ENCODE data around the gene CD177.

Gene CD177, protein sequence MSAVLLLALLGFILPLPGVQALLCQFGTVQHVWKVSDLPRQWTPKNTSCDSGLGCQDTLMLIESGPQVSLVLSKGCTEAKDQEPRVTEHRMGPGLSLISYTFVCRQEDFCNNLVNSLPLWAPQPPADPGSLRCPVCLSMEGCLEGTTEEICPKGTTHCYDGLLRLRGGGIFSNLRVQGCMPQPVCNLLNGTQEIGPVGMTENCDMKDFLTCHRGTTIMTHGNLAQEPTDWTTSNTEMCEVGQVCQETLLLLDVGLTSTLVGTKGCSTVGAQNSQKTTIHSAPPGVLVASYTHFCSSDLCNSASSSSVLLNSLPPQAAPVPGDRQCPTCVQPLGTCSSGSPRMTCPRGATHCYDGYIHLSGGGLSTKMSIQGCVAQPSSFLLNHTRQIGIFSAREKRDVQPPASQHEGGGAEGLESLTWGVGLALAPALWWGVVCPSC

DNA sequence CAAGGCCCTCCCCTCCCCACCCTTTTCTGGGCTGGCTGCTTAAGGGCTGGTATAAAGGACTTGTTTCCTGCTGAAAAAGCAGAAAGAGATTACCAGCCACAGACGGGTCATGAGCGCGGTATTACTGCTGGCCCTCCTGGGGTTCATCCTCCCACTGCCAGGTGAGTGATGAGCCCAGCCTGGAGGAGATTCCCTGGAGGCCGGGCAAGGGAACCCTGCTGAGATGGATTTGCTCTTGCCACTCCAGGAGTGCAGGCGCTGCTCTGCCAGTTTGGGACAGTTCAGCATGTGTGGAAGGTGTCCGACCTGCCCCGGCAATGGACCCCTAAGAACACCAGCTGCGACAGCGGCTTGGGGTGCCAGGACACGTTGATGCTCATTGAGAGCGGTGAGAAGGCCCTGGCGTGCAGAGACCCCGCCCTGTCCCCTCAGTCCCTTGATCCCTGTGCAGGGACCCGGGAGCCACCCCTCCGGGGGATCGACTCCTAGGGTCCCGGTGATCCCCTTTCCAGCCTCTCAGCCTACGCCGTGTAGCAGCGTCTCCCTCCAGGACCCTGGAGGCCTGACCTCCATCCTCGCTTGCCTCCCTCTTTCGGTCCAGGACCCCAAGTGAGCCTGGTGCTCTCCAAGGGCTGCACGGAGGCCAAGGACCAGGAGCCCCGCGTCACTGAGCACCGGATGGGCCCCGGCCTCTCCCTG lies at the start of gene CD177:
CD177 (plus strand) TSS at position 81 of the 699 bp plus-strand sequence; CDS start at position 110, 29 bp downstream.
- TF ChIP-seq POLR2A (IDR thresholded peaks at IDR 0.05; ENCODE audit: low read length), result no peak
- TF ChIP-seq GATA1 (IDR thresholded peaks at IDR 0.05; ENCODE audit: low read depth, low read length), result no peak
- DNase-seq, result no peak

GRCh38 chr19:43305642-43306041 lies 47.8 kb upstream of the CD177 start:
- TF ChIP-seq GATA1 (IDR thresholded peaks at IDR 0.05; ENCODE audit: low read depth, low read length), result no peak
- TF ChIP-seq POLR2A (IDR thresholded peaks at IDR 0.05; ENCODE audit: low read length), result no peak
- no peak for DNase-seq

DNA sequence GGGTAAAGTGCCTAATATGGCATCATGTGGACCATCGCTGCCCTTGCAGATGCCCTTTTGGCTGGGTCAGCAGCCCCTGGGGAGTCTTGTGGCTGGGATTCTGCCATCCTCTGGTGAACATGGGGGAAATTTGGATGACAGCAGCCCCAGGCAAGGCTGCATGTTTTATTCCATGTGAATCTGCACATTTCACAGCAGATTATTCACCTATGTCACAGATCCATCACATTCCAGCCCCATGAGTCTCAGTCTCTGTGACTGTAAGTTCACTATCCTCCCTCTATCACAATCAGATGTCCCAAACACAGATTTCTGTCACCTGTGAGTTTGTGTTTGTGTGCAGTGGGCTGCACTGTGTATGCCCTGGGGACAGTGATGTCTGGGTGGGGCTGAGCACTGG lies 47.4 kb upstream of the CD177 start:
- TF ChIP-seq GATA1 (IDR thresholded peaks at IDR 0.05; ENCODE audit: low read depth, low read length) (no peak), POLR2A (IDR thresholded peaks at IDR 0.05; ENCODE audit: low read length) (no peak)
- no peak for DNase-seq

GRCh38 chr19:43308244-43308815 lies 45.2 kb upstream of the CD177 start:
- DNase-seq, result no peak
- TF ChIP-seq POLR2A (IDR thresholded peaks at IDR 0.05; ENCODE audit: low read length) (no peak), GATA1 (IDR thresholded peaks at IDR 0.05; ENCODE audit: low read depth, low read length) (no peak)

DNA sequence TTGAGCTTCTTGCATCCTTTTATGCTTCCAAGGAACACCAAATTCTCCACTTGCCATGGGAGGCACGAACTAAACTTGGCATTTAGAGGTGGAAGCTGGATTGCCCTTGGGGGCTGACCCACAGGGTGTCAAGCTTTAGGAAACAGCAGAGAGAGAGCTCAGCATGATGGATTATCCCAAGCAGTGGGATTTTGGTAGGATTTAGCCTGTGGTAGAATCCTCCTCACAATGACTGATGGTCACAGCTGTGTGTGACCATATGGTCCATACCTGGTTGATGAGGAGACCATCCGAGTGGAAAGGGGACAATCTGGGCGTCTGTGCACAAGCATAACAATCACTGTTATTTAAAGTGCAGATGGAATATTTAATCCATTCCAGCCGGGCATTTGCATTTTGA lies 44.0 kb upstream of the CD177 start:
- TF ChIP-seq GATA1 (IDR thresholded peaks at IDR 0.05; ENCODE audit: low read depth, low read length) (no peak), POLR2A (IDR thresholded peaks at IDR 0.05; ENCODE audit: low read length) (no peak)
- DNase-seq, result no peak

- no peak for DNase-seq
- TF ChIP-seq POLR2A (IDR thresholded peaks at IDR 0.05; ENCODE audit: low read length) (no peak), GATA1 (IDR thresholded peaks at IDR 0.05; ENCODE audit: low read depth, low read length) (no peak)
Measured at GRCh38 chr19:43310221-43310620, 43.3 kb upstream of the CD177 start.

DNA sequence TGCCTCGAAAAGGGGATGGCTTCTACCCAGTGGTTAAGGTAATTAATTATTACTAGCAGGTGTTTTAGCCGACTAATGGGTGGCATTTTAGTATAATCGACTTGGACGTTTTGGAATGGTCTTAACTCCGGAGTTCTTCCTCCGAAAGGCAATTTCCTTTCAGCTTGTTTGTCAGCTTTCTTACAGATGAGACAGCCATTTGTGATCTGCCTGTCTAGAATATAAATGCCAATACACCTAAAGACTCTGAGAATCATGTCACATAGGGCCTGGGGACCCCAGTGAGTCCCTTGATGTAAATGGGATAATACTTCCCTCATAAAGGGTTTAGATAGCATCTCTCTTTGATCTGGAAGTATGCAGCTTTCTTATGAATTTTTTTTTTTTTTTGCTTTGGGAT lies 42.2 kb upstream of the CD177 start:
- DNase-seq, result no peak
- no peak for TF ChIP-seq POLR2A (IDR thresholded peaks at IDR 0.05; ENCODE audit: low read length)
- TF ChIP-seq GATA1 (IDR thresholded peaks at IDR 0.05; ENCODE audit: low read depth, low read length), result no peak

GRCh38 chr19:43311706-43312105 lies 41.8 kb upstream of the CD177 start:
- no peak for DNase-seq
- no peak for TF ChIP-seq POLR2A (IDR thresholded peaks at IDR 0.05; ENCODE audit: low read length)
- TF ChIP-seq GATA1 (IDR thresholded peaks at IDR 0.05; ENCODE audit: low read depth, low read length), result no peak

GRCh38 chr19:43313711-43314495 lies 39.6 kb upstream of the CD177 start:
- TF ChIP-seq POLR2A (IDR thresholded peaks at IDR 0.05; ENCODE audit: low read length) (no peak), GATA1 (IDR thresholded peaks at IDR 0.05; ENCODE audit: low read depth, low read length) (no peak)

GRCh38 chr19:43315851-43316250 lies 37.6 kb upstream of the CD177 start:
- TF ChIP-seq GATA1 (IDR thresholded peaks at IDR 0.05; ENCODE audit: low read depth, low read length) (no peak), POLR2A (IDR thresholded peaks at IDR 0.05; ENCODE audit: low read length) (no peak)
- no peak for DNase-seq

More at GRCh38 chr19:43313711-43314495, 39.6 kb upstream of the CD177 start:
- no peak for DNase-seq

DNA sequence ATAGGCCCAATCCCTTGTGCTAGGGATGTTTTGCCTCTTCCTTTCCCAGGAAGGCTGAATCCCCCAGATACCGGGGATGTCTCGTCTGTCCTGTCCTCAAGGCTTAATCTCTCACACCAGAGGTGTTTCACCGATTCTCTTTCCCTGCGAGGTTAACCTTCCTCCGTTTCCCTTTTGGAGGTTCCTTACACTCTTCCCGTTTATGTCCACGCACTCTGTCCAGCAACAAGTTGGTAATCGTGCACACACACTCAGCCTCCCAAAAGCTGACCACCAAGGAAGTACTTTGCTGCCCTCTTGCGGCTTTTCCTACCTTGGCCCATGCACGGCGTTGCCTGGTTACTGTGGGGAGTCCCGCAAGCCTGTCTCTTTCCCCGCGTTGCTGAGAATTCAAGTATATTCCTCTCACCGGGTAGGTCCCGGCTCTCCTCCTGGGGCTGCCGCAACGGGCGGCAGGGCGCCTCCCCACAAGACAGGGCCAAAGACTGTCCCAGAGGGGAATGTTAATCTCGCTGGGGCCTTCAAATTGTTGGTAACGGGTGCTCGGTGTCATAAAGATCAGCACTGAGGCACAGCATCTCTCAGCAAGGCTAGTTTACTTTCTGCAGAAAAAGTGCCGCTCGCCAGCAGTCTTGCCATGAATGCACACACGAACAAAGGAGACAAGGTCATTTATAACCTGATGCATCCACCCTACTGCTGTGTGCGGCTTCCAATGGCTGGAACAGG lies 36.7 kb upstream of the CD177 start:
- no peak for TF ChIP-seq GATA1 (IDR thresholded peaks at IDR 0.05; ENCODE audit: low read depth, low read length)
- TF ChIP-seq POLR2A (IDR thresholded peaks at IDR 0.05; ENCODE audit: low read length), result no peak
- no peak for DNase-seq

GRCh38 chr19:43318203-43318602 lies 35.3 kb upstream of the CD177 start:
- TF ChIP-seq POLR2A (IDR thresholded peaks at IDR 0.05; ENCODE audit: low read length) (no peak), GATA1 (IDR thresholded peaks at IDR 0.05; ENCODE audit: low read depth, low read length) (no peak)
- no peak for DNase-seq

- TF ChIP-seq POLR2A (IDR thresholded peaks at IDR 0.05; ENCODE audit: low read length), result no peak
- TF ChIP-seq GATA1 (IDR thresholded peaks at IDR 0.05; ENCODE audit: low read depth, low read length), result no peak
- DNase-seq, result no peak
Measured at GRCh38 chr19:43318796-43319314, 34.6 kb upstream of the CD177 start.
